GM19193 (cell line): ENCODE data around the gene RHBDF2.

Experiments
- POLR2A ChIP-seq: IDR thresholded peaks from 4 replicates; pipeline ENCODE4 v1.6.1; 2011; ENCODE audit not compliant: insufficient read depth, insufficient read length; ENCODE audit errors: extremely low read depth

The RHBDF2 gene

DNA sequence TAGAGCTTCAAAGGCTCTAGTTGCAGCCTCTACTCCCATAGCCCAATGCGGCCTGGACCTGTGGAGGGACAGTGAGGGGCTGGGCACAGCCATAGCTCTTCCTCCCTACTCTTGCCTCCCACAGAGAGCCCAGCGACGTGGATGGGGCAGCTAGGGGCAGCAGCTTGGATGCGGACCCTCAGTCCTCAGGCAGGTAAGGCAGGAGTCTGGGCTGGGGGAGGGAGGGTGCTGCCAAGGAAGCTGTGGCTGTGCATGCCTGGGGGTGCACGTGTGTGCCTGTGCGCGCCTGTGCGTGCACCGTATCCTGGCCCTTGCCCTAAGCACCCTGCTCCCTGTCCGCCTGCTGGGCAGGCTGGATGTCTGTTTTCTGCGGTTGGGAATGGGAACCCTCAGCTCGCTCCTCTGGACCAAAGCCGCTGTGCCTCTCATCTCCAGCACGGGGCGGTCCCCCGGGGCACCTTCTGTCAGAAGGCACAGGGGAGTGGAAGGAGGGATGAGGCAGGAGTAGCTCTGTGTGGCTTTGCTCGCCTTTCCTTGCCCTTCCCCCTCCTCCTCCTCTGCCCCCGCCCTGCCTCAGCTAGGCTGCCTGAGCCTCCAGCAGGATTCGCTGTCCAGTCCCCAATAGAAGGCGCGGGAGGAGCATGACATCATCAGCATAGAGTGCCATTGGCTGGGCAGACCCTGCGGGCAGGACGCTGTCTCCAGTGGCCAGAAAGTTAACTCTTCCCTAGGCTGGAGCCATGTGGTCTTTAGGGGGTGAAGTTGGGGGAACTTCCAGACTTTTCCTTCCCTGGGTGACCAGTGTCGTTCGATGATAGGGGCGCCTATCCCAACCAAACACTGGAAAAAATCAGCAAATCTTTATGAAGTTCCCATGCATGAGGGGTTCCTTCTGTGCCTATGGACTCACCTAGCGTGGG lies 39.4 kb upstream of the RHBDF2 start:
- no peak for TF ChIP-seq POLR2A

GRCh38 chr17:76539631-76540271 lies 38.5 kb upstream of the RHBDF2 start, which contains the start of gene PRCD:
Gene PRCD, plus strand, starts transcription at chr17:76540044. Its CDS starts 98 bp downstream, at chr17:76540142.
- no peak for TF ChIP-seq POLR2A

- no peak for TF ChIP-seq POLR2A
Observed at GRCh38 chr17:76538941-76539570, 37.8 kb upstream of the RHBDF2 start.

GRCh38 chr17:76538281-76538931 lies 37.2 kb upstream of the RHBDF2 start:
- TF ChIP-seq POLR2A, result no peak

- no peak for TF ChIP-seq POLR2A
Observed at GRCh38 chr17:76537578-76538280, 36.5 kb upstream of the RHBDF2 start, which contains the start of gene CYGB. Gene CYGB, minus strand, starts transcription at chr17:76537709. Its CDS starts 167 bp downstream, at chr17:76537542.

DNA sequence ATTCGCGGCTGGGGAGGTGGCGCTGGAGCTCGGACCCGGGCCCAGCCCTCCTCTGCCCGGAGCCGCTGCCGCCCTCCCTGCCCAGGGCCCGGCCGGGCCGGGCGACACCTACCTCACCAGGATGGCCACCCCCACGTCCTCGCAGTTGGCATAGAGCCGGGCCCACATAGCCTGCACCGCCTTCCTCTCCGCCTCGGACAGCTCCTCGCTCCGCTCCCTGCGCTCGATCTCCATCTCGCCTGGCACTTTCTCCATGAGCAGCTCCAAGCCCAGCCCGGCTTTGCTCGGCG lies 36.0 kb upstream of the RHBDF2 start:
- TF ChIP-seq POLR2A, result no peak

- TF ChIP-seq POLR2A, result no peak
Observed at GRCh38 chr17:76536511-76537287, 35.5 kb upstream of the RHBDF2 start.

GRCh38 chr17:76535788-76536510 lies 34.7 kb upstream of the RHBDF2 start:
- TF ChIP-seq POLR2A, result no peak

- no peak for TF ChIP-seq POLR2A
Observed at GRCh38 chr17:76534831-76535732, 33.9 kb upstream of the RHBDF2 start.

GRCh38 chr17:76532072-76532651 lies 30.9 kb upstream of the RHBDF2 start:
- TF ChIP-seq POLR2A, result no peak

DNA sequence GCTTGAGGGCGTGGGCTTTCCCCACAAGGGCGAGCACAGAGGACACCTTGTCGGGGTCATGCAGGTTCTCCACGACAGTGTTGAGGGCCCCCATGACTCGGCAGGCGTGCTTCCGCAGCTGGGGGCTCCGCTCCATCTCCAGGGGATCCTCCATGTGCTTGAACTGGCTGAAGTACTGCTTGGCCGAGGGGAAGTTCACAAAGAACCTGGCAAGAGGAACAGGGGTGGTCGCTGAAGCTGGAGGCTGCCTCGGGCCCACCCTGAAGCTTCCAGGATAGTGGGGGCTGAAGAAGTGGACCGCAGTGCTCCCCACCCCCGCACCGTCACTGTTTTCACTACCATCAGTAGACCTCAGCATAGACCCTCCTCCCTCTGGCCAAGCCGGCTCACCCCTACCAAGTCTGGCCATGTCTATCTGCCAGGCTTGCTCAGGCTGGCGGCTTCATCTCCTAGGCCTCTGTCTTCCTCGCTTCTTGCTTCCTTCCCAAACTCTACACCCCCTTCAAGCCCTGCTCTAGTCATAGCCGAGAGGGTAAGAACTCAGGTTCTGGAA lies 30.3 kb upstream of the RHBDF2 start:
- no peak for TF ChIP-seq POLR2A

- TF ChIP-seq POLR2A, result no peak
Observed at GRCh38 chr17:76530811-76531485, 29.7 kb upstream of the RHBDF2 start.
